Panc1 (cell line): ENCODE results near the gene GZF1.

Experiments used
- POLR2AphosphoS5 ChIP-seq: IDR thresholded peaks from 2 replicates; pipeline ENCODE4 v1.6.1; 2012; ENCODE audit warnings: mild to moderate bottlenecking, low read depth, low read length, moderate library complexity
- SIN3A ChIP-seq: IDR thresholded peaks from 2 replicates; pipeline ENCODE4 v1.6.1; 2012; ENCODE audit warnings: low read depth, mild to moderate bottlenecking, low read length, moderate library complexity, borderline replicate concordance; ENCODE audit not compliant: insufficient read depth
- TF ChIP-seq, protein P1 (sequence below): fragments of 450-650 bp; IDR thresholded peaks from 2 replicates; pipeline ENCODE4 v1.5.1; 2017; ENCODE audit warnings: mild to moderate bottlenecking
- TF ChIP-seq, protein P2 (sequence below), 2 experiments: IDR thresholded peaks; 2 replicates each; pipeline ENCODE4 v1.6.1; 2011 to 2012; ENCODE audit warnings: low read depth in 2 of 2, control low read depth in 1 of 2, low read length in 1 of 2, mild to moderate bottlenecking in 1 of 2, moderate library complexity in 1 of 2; ENCODE audit not compliant: insufficient read depth in 1 of 2

DNA sequence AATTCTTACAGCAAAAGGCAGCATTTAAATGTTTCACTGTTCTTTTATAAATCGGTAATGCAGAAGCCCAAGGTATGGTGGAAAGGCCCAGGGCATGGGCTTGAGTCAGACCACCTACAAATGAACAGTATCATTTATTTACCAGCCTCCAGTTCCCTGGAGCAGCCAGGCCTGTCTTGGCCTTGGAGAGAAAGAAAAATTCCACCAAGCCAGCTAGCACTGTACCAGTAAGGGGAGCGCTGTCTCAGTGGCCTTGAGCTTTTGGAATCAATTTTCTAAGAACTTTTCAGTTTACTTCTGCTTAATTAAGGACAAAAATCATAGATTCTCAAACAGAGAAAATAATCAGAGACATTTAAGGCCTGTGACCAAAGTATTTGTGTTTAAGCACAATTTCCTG, 47.0 kb downstream of the GZF1 start:
- TF ChIP-seq, protein P1, sequence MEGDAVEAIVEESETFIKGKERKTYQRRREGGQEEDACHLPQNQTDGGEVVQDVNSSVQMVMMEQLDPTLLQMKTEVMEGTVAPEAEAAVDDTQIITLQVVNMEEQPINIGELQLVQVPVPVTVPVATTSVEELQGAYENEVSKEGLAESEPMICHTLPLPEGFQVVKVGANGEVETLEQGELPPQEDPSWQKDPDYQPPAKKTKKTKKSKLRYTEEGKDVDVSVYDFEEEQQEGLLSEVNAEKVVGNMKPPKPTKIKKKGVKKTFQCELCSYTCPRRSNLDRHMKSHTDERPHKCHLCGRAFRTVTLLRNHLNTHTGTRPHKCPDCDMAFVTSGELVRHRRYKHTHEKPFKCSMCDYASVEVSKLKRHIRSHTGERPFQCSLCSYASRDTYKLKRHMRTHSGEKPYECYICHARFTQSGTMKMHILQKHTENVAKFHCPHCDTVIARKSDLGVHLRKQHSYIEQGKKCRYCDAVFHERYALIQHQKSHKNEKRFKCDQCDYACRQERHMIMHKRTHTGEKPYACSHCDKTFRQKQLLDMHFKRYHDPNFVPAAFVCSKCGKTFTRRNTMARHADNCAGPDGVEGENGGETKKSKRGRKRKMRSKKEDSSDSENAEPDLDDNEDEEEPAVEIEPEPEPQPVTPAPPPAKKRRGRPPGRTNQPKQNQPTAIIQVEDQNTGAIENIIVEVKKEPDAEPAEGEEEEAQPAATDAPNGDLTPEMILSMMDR: no peak
- TF ChIP-seq POLR2AphosphoS5: no peak
- TF ChIP-seq, protein P2, sequence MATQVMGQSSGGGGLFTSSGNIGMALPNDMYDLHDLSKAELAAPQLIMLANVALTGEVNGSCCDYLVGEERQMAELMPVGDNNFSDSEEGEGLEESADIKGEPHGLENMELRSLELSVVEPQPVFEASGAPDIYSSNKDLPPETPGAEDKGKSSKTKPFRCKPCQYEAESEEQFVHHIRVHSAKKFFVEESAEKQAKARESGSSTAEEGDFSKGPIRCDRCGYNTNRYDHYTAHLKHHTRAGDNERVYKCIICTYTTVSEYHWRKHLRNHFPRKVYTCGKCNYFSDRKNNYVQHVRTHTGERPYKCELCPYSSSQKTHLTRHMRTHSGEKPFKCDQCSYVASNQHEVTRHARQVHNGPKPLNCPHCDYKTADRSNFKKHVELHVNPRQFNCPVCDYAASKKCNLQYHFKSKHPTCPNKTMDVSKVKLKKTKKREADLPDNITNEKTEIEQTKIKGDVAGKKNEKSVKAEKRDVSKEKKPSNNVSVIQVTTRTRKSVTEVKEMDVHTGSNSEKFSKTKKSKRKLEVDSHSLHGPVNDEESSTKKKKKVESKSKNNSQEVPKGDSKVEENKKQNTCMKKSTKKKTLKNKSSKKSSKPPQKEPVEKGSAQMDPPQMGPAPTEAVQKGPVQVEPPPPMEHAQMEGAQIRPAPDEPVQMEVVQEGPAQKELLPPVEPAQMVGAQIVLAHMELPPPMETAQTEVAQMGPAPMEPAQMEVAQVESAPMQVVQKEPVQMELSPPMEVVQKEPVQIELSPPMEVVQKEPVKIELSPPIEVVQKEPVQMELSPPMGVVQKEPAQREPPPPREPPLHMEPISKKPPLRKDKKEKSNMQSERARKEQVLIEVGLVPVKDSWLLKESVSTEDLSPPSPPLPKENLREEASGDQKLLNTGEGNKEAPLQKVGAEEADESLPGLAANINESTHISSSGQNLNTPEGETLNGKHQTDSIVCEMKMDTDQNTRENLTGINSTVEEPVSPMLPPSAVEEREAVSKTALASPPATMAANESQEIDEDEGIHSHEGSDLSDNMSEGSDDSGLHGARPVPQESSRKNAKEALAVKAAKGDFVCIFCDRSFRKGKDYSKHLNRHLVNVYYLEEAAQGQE (IDR thresholded peaks at IDR 0.05; ENCODE audit: insufficient read depth in 1 of 2, low read depth in 2 of 2, low read length in 1 of 2): no peak
- no peak for TF ChIP-seq SIN3A
